SK-N-SH (cell line): Measurements from ENCODE around the gene PSMD1. TPM values are rescaled to one million over a fixed set of nuclear protein-coding genes. Genes with fewer than 3 reads are reported as not detected.
"Not testable (repeated sequence)": the region's sequence is repeated elsewhere in the genome, so short reads cannot be mapped to it uniquely, and the experiment has no call there.

ENCODE experiments used
- CTCF ChIA-PET: fragments of 300-600, 350-600 bp; formaldehyde crosslinking; extraction: SDS; loops from one replicate; lab custom pipeline; 2021; lab: Yijun Ruan, JAX
- POLR2A ChIA-PET: fragments of 350-600 bp; sonication (Branson Sonifier 250); formaldehyde crosslinking; extraction: SDS; loops from one replicate; lab custom pipeline; 2020; ENCODE audit warnings: antibody characterized with exemption, inconsistent platforms; lab: Yijun Ruan, JAX
- DNase-seq: peaks from one replicate; pipeline ENCODE4 v3.0.0; 2012
- H2AFZ ChIP-seq: fragments of 200-600 bp; sonication (generic); 2 replicates; pipeline ENCODE4 v1.8.1; 2016; ENCODE audit warnings: antibody characterized with exemption, mild to moderate bottlenecking, low read depth
- H3F3A ChIP-seq: fragments of 200-600 bp; sonication (generic); replicated peaks from 2 replicates; pipeline ENCODE3; 2016; ENCODE audit warnings: antibody characterized with exemption, mild to moderate bottlenecking; ENCODE audit not compliant: insufficient read depth
- H3K27ac ChIP-seq, 2 experiments: fragments of 200-500 bp in 1 of 2; fragments of 200-600 bp in 1 of 2; sonication (Bioruptor generic) in 1 of 2; sonication (generic), shearing (Covaris generic) in 1 of 2; 2 replicates each; pipeline versions ENCODE4 v1.5.1 to v1.6.1; 2014 to 2016; ENCODE audit warnings: low read depth in 2 of 2, inconsistent platforms in 1 of 2, low read length in 1 of 2, mild to moderate bottlenecking in 1 of 2, mixed read lengths in 1 of 2
- H3K27me3 ChIP-seq: fragments of 200-600 bp; sonication (generic), shearing (Covaris generic); 2 replicates; pipeline ENCODE4 v1.6.1; 2016; ENCODE audit warnings: mixed run types; ENCODE audit not compliant: insufficient read depth
- H3K36me3 ChIP-seq, 2 experiments: fragments of 200-500 bp in 1 of 2; fragments of 200-600 bp in 1 of 2; sonication (Bioruptor generic) in 1 of 2; sonication (generic) in 1 of 2; replicated peaks in 1 of 2; 2 replicates each; pipeline versions ENCODE3 to v1.5.1; 2014 to 2016; ENCODE audit warnings: low read length in 1 of 2, mild to moderate bottlenecking in 1 of 2; ENCODE audit not compliant: insufficient read depth in 2 of 2, control insufficient read depth in 1 of 2
- H3K4me1 ChIP-seq, 2 experiments: fragments of 200-500 bp in 1 of 2; fragments of 200-600 bp in 1 of 2; sonication (Bioruptor generic) in 1 of 2; sonication (generic), shearing (Covaris generic) in 1 of 2; 2 replicates each; pipeline versions ENCODE4 v1.5.1 to v1.6.1; 2014 to 2016; ENCODE audit warnings: low read depth in 1 of 2, low read length in 1 of 2, mixed run types in 1 of 2; ENCODE audit not compliant: insufficient read depth in 2 of 2, control insufficient read depth in 1 of 2
- H3K4me2 ChIP-seq: fragments of 200-600 bp; sonication (generic), shearing (Covaris generic); 2 replicates; pipeline ENCODE4 v1.6.1; 2017; ENCODE audit warnings: mixed run types
- H3K4me3 ChIP-seq, 2 experiments: fragments of 200-500 bp in 1 of 2; fragments of 200-600 bp in 1 of 2; sonication (Bioruptor generic) in 1 of 2; sonication (generic), shearing (Covaris generic) in 1 of 2; 2 replicates each; pipeline versions ENCODE4 v1.5.1 to v1.8.1; 2014 to 2016; ENCODE audit warnings: low read depth in 2 of 2, inconsistent platforms in 1 of 2, low read length in 1 of 2, mild to moderate bottlenecking in 1 of 2, mixed read lengths in 1 of 2, moderate library complexity in 1 of 2
- H3K79me2 ChIP-seq: fragments of 200-600 bp; sonication (generic); 2 replicates; pipeline ENCODE4 v1.8.1; 2017; ENCODE audit warnings: mild to moderate bottlenecking; ENCODE audit not compliant: insufficient read depth
- H3K9ac ChIP-seq: fragments of 200-600 bp; sonication (generic); 2 replicates; pipeline ENCODE4 v1.6.1; 2017; ENCODE audit warnings: mixed run types
- H3K9me2 ChIP-seq: fragments of 200-600 bp; sonication (generic); 2 replicates; pipeline ENCODE4 v1.6.1; 2017; ENCODE audit warnings: mixed run types
- H3K9me3 ChIP-seq: fragments of 200-600 bp; sonication (generic); 2 replicates; pipeline ENCODE4 v1.6.1; 2017; ENCODE audit warnings: mixed run types, mild to moderate bottlenecking, moderate library complexity
- H4K20me1 ChIP-seq: fragments of 200-600 bp; sonication (generic); 2 replicates; pipeline ENCODE4 v1.6.1; 2017; ENCODE audit warnings: mild to moderate bottlenecking, mixed run types; ENCODE audit not compliant: insufficient read depth
- CTCF ChIP-seq: fragments of 200-600 bp; sonication (generic); IDR thresholded peaks from 2 replicates; pipeline ENCODE4 v1.6.1; 2017; ENCODE audit warnings: antibody characterized with exemption, mild to moderate bottlenecking, moderate library complexity
- EP300 ChIP-seq, 2 experiments: IDR thresholded peaks; 2 replicates each; pipeline versions ENCODE4 v1.4.0 to v1.6.1; 2012; ENCODE audit warnings: borderline replicate concordance in 1 of 2, low read depth in 1 of 2, low read length in 1 of 2
- FOSL2 ChIP-seq: IDR thresholded peaks from 2 replicates; pipeline ENCODE4 v1.4.0; 2012; ENCODE audit warnings: low read depth, mild to moderate bottlenecking, moderate library complexity, borderline replicate concordance
- GABPA ChIP-seq: IDR thresholded peaks from 2 replicates; pipeline ENCODE4 v1.4.0; 2012; ENCODE audit warnings: low read depth, mild to moderate bottlenecking
- POLR2AphosphoS5 ChIP-seq: IDR thresholded peaks from 2 replicates; pipeline ENCODE4 v1.6.1; 2012; ENCODE audit warnings: low read depth, low read length
- RAD21 ChIP-seq: IDR thresholded peaks from 2 replicates; pipeline ENCODE4 v1.6.1; 2012; ENCODE audit warnings: mild to moderate bottlenecking, low read length
- RCOR1 ChIP-seq: fragments of 150-350 bp; IDR thresholded peaks from 2 replicates; pipeline ENCODE4 v1.6.1; 2017; ENCODE audit warnings: antibody characterized with exemption, low read length
- RFX5 ChIP-seq: IDR thresholded peaks from 2 replicates; pipeline ENCODE4 v1.6.1; 2012; ENCODE audit warnings: mild to moderate bottlenecking, improper control_type of control experiment, low read length
- USF2 ChIP-seq: fragments of 150-350 bp; IDR thresholded peaks from 2 replicates; pipeline ENCODE4 v1.6.1; 2017; ENCODE audit warnings: antibody characterized with exemption, low read length, low read depth, borderline replicate concordance
- WGBS: methylation state at CpG from one replicate; pipeline ENCODE4 v1.1.6; 2017; ENCODE audit warnings: low lambda C conversion rate; 5-methylcytosine and 5-hydroxymethylcytosine counted together
- polyA plus RNA-seq, 3 experiments: library from polyadenylated mRNA; depleted of rRNA; stranded (reverse); fragments of >200 nt; gene quantifications; 2 replicates each; pipeline ENCODE4 v1.2.3, GENCODE V29; 2012
- TF ChIP-seq, protein P1 (sequence below): fragments of 150-350 bp; IDR thresholded peaks from 2 replicates; pipeline ENCODE4 v1.6.1; 2016; ENCODE audit warnings: mild to moderate bottlenecking, low read depth, low read length
- TF ChIP-seq, protein P2 (sequence below): IDR thresholded peaks from 2 replicates; pipeline ENCODE4 v1.6.1; 2012; ENCODE audit warnings: mild to moderate bottlenecking, low read depth, low read length, moderate library complexity
- TF ChIP-seq, protein P3 (sequence below): IDR thresholded peaks from 2 replicates; pipeline ENCODE4 v1.4.0; 2012; ENCODE audit warnings: low read depth

Gene PSMD1
- polyA plus RNA-seq, 1 of the 3 experiments (the other 2 are of a cell fraction): 92.3 TPM

- TF ChIP-seq CTCF (no peak), POLR2AphosphoS5 (no peak), FOSL2 (no peak), RAD21 (no peak), RFX5 (no peak), USF2 (no peak)
- TF ChIP-seq, protein P1, sequence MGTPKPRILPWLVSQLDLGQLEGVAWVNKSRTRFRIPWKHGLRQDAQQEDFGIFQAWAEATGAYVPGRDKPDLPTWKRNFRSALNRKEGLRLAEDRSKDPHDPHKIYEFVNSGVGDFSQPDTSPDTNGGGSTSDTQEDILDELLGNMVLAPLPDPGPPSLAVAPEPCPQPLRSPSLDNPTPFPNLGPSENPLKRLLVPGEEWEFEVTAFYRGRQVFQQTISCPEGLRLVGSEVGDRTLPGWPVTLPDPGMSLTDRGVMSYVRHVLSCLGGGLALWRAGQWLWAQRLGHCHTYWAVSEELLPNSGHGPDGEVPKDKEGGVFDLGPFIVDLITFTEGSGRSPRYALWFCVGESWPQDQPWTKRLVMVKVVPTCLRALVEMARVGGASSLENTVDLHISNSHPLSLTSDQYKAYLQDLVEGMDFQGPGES: no peak
- TF ChIP-seq, all 33 proteins: peak for 0
Observed at GRCh38 chr2:231196592-231196991, 139.9 kb downstream of the PSMD1 start (continued).

GRCh38 chr2:231197196-231197595, 140.5 kb downstream of the PSMD1 start:
- not testable (repeated sequence) for H3F3A ChIP-seq, H4K20me1 ChIP-seq, H3K27ac ChIP-seq, H3K4me2 ChIP-seq, H3K36me3 ChIP-seq, H3K9me3 ChIP-seq, H3K4me3 ChIP-seq, H3K9me2 ChIP-seq, H3K9ac ChIP-seq, DNase-seq, H3K27me3 ChIP-seq
- ChIA-PET POLR2A (interaction anchor here (1.2 kb wide), 1 partner anchor 267 kb away, joined by 3 read pairs; no protein-coding TSS in a partner anchor), CTCF (interaction anchor here (0.7 to 9.8 kb wide), 5 partner anchors 30 to 215 kb away, joined by 3 to 162 read pairs (median 5); no protein-coding TSS in a partner anchor)
- peaks cover 28% of the 10 kb centered on the region for H3K79me2 ChIP-seq
- H2AFZ ChIP-seq: 0 out of 2 replicates have a peak overlapping the region, but pooled peaks have one; percentile 93
- 90% methylated on average over 7 of the region's 7 CpGs for WGBS
- H3K4me1 ChIP-seq: peaks cover 14 to 22% of the 10 kb centered on the region in 2 experiments; a peak in 2 of 4 replicates

DNA sequence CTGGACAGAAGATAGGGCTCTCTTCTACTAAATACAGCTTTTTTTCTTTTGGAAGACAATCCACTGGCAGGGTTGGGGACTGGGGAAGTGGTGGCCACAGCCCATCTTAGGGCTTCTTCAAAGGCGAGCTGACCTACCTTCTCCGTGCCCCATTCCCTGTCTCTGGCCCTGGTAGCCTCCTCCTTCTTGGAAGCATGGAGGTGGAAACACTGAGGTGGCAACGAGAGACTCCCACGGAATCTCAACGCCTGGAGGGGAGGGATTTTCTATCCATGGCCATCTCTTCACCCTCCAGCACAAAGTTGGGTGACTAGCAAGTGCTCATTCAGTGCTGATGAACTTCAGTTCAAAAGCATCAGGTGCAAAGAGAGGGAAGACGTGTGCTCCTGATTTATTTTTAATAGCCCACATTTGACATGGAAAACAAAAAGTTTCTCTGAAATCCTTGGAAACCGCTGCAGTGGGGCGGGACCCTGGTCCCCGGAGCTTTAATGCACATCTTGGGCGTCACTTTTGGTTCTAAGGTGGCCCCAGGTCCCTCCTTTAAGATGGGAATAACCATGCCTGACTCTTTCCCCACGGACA, 141.1 kb downstream of the PSMD1 start:
- TF ChIP-seq EP300 (IDR thresholded peaks at IDR 0.05; ENCODE audit: borderline replicate concordance in 1 of 2, low read depth in 1 of 2, low read length in 1 of 2) (no peak), RAD21 (no peak), RCOR1 (no peak), GABPA (no peak)
- TF ChIP-seq, protein P2, sequence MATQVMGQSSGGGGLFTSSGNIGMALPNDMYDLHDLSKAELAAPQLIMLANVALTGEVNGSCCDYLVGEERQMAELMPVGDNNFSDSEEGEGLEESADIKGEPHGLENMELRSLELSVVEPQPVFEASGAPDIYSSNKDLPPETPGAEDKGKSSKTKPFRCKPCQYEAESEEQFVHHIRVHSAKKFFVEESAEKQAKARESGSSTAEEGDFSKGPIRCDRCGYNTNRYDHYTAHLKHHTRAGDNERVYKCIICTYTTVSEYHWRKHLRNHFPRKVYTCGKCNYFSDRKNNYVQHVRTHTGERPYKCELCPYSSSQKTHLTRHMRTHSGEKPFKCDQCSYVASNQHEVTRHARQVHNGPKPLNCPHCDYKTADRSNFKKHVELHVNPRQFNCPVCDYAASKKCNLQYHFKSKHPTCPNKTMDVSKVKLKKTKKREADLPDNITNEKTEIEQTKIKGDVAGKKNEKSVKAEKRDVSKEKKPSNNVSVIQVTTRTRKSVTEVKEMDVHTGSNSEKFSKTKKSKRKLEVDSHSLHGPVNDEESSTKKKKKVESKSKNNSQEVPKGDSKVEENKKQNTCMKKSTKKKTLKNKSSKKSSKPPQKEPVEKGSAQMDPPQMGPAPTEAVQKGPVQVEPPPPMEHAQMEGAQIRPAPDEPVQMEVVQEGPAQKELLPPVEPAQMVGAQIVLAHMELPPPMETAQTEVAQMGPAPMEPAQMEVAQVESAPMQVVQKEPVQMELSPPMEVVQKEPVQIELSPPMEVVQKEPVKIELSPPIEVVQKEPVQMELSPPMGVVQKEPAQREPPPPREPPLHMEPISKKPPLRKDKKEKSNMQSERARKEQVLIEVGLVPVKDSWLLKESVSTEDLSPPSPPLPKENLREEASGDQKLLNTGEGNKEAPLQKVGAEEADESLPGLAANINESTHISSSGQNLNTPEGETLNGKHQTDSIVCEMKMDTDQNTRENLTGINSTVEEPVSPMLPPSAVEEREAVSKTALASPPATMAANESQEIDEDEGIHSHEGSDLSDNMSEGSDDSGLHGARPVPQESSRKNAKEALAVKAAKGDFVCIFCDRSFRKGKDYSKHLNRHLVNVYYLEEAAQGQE: no peak
- TF ChIP-seq, protein P3, sequence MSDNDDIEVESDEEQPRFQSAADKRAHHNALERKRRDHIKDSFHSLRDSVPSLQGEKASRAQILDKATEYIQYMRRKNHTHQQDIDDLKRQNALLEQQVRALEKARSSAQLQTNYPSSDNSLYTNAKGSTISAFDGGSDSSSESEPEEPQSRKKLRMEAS: no peak
- Histone ChIP-seq H3K36me3 (no peaks in the 10 kb centered on the region), H3K9me3 (no peaks in the 10 kb centered on the region), H3K9me2 (no peaks in the 10 kb centered on the region), H3K9ac (peak overlapping the region; percentile 72), H3K4me3 (peak overlapping the region; percentile 77 to 83), H3K27ac (peak overlapping the region; percentile 76 to 90), H3F3A (peaks cover 4% of the 10 kb centered on the region), H3K27me3 (no peaks in the 10 kb centered on the region), H2AFZ (peak overlapping the region; percentile 93), H3K4me2 (peak overlapping the region; percentile 69), H3K4me1 (peaks cover 10 to 18% of the 10 kb centered on the region in 2 experiments; a peak in 2 of 4 replicates), H3K79me2 (peaks cover 34% of the 10 kb centered on the region), H4K20me1 (no peaks in the 10 kb centered on the region)
- POLR2A ChIA-PET: interaction anchor here (0.6 to 1.2 kb wide), 2 partner anchors 73 to 266 kb away, joined by 3 read pairs; partner anchors contain the start of gene HTR2B
- WGBS: 23% methylated on average over 9 of the region's 11 CpGs
- CTCF ChIA-PET: interaction anchor here (0.7 to 9.8 kb wide), 5 partner anchors 9 to 214 kb away, joined by 3 to 162 read pairs (median 4); no protein-coding TSS in a partner anchor
- DNase-seq: no peak
